Mucosa of descending colon (tissue), 3 donors: ENCODE results near the gene C10orf90. TPM values are rescaled to one million over a fixed set of nuclear protein-coding genes. Genes with fewer than 3 reads are reported as not detected.

Experiments
- ATAC-seq: fragments of 200-7000 bp; cut with Tn5 transposase; one replicate; pipeline ENCODE4 v1.9.1; 2020; ENCODE audit warnings: mild to moderate bottlenecking, moderate library complexity
- DNase-seq, 3 donors: peaks; one replicate each; pipeline ENCODE4 v3.0.0-alpha.2; 2020
- H3K36me3 ChIP-seq: fragments of 200-600 bp; one replicate; pipeline ENCODE4 v1.8.0; 2021; ENCODE audit warnings: low read depth, mild to moderate bottlenecking
- H3K4me1 ChIP-seq: fragments of 200-600 bp; one replicate; pipeline ENCODE4 v1.8.0; 2021; ENCODE audit warnings: low read depth, mild to moderate bottlenecking
- H3K4me3 ChIP-seq: fragments of 200-600 bp; one replicate; pipeline ENCODE4 v1.8.0; 2021; ENCODE audit warnings: mild to moderate bottlenecking
- H3K9me3 ChIP-seq: fragments of 200-600 bp; one replicate; pipeline ENCODE4 v1.8.0; 2021; ENCODE audit warnings: mild to moderate bottlenecking
- intact Hi-C, 2 donors: fragments of 100-400 bp; cut with DNase I in 1 of 2; cut with micrococcal nuclease in 1 of 2; formaldehyde crosslinking; loops; one replicate each; pipeline versions ENCODE4 v1.11.0 to v1.11.1; 2022; cut with DNase I, micrococcal nuclease
- total RNA-seq, 3 donors: library from RNA; stranded (reverse); fragmentation: NEBNext Ultra II Directional in 2 of 3; extraction: Animal tissue kit (Norgen Biotek cat#: 25700) in 2 of 3; gene quantifications; one replicate each; pipeline versions ENCODE4 v1.2.1 to v1.2.4, GENCODE V29; 2021 to 2023
- TF ChIP-seq, protein P1 (sequence below): fragments of 200-600 bp; IDR thresholded peaks from one replicate; pipeline ENCODE4 v1.8.0; 2022; ENCODE audit warnings: antibody characterized with exemption, mild to moderate bottlenecking
- donor health status: DM: no; HTN: no; CAD: no; lungs with moderate emphysema.
- donor health status: DM: no; HTN: no; CAD: no.
- donor health status: DM: no; HTN: yes; CAD: no.

The C10orf90 gene
- total RNA-seq, 3 donors from 2014 or later, result 1.1 TPM; not detected in 2

DNA sequence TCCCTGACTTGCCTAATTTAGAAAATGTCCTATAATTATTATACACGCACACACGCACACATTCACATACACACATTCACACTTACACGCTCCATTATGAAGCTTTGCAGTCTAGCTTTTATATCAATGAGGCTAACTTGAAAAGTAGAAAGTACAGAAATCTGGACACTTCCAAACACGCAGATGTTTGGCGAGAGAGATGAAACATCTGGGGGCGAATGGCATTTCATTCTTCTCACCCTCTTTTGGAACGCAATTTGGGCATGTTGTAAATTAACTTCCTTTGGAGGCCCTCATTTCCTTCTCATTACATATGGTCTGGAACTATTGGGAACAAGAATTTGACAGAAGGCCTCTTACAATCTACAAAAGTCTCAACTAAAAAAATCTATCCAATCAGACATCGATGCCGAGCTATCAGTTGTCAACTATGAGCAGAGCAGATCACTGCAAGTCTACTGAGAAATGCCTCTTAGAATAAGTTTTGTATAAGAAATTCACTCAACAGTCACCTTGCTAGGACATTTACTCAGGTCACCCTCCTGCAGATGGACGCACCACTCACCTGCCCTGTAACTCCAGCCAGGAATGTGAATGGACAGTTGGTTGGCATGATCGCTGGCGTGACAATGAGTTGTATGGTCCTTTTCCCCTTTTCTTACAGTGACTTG, 167.0 kb downstream of the C10orf90 start:
- ATAC-seq (no peak), DNase-seq (no peak)
- TF ChIP-seq, protein P1, sequence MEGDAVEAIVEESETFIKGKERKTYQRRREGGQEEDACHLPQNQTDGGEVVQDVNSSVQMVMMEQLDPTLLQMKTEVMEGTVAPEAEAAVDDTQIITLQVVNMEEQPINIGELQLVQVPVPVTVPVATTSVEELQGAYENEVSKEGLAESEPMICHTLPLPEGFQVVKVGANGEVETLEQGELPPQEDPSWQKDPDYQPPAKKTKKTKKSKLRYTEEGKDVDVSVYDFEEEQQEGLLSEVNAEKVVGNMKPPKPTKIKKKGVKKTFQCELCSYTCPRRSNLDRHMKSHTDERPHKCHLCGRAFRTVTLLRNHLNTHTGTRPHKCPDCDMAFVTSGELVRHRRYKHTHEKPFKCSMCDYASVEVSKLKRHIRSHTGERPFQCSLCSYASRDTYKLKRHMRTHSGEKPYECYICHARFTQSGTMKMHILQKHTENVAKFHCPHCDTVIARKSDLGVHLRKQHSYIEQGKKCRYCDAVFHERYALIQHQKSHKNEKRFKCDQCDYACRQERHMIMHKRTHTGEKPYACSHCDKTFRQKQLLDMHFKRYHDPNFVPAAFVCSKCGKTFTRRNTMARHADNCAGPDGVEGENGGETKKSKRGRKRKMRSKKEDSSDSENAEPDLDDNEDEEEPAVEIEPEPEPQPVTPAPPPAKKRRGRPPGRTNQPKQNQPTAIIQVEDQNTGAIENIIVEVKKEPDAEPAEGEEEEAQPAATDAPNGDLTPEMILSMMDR, result no peak
- Histone ChIP-seq H3K4me3 (no peak overlapping the region), H3K36me3 (no peaks in the 10 kb centered on the region), H3K9me3 (no peaks in the 10 kb centered on the region), H3K4me1 (no peaks in the 10 kb centered on the region)
- intact Hi-C loops, result loop anchor here in 1 of 2 donors (5.0 kb wide), 1 partner anchor 521 kb away; no protein-coding TSS in a partner anchor

DNA sequence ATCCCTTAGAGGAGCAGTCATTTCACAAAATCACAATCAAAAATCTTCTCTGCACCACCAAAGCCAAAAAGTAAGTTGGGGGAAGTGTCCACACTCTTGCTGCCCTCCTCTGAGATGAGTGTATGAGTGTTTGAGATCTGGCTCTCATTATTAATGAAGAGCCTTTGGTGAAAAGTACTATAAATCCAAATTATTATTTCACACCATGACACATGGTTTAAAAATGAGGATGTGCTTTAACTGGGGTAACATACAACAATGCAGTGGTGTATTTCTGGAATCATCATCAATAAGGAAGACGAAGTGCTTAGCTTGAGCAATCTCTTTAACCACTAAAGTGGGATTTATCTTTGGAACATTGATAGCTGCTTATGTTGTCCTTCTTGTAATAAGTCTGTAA, 168.1 kb downstream of the C10orf90 start:
- Histone ChIP-seq H3K36me3 (no peaks in the 10 kb centered on the region), H3K4me3 (no peak overlapping the region), H3K4me1 (no peaks in the 10 kb centered on the region), H3K9me3 (no peaks in the 10 kb centered on the region)
- intact Hi-C loops, result loop anchor here in 1 of 2 donors (5.0 kb wide), 1 partner anchor 520 kb away; no protein-coding TSS in a partner anchor
- DNase-seq (no peak), ATAC-seq (no peak)
- TF ChIP-seq, protein P1, result no peak

DNA sequence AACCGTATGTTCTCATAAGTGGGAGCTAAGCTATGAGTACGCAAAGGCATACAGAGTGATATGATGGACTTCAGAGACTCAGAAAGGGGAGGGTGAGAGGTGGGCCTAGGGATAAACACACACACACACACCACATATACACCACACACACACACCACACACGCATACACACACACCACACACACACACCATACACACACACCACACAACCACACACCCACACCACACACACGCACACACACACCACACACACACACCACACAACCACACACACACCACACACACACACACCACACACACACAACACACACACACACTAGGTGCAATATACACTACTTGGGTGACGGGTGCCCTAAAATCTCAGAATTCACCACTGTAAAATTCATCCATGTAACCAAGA, 168.7 kb downstream of the C10orf90 start:
- no peaks in the 10 kb centered on the region for H3K36me3 ChIP-seq
- TF ChIP-seq, protein P1, result no peak
- no peak overlapping the region for H3K4me3 ChIP-seq
- intact Hi-C loops, result loop anchor here in 1 of 2 donors (5.0 kb wide), 1 partner anchor 520 kb away; no protein-coding TSS in a partner anchor
- no peaks in the 10 kb centered on the region for H3K4me1 ChIP-seq
- DNase-seq, result no peak
- no peaks in the 10 kb centered on the region for H3K9me3 ChIP-seq
- no peak for ATAC-seq

DNA sequence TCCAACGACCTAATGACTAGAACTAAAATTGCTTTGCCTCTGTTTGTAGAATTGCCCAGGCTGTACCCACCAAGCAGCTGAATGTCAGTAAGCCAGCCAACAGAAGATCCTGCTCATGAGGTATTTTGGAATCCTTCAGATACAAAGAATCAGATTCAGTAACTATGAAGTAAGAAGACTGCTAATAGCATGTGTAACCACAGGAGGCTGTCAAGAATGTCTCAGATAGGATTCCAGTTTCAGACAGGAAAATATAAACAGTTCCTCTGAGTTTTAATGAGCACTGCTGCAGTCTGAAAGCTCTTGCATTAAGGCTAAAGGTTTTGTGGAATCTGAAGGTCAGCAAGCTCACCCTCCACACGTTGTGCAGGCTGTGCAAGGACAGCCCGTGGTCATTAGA, 169.6 kb downstream of the C10orf90 start:
- intact Hi-C loops, result loop anchor here in 1 of 2 donors (5.0 kb wide), 1 partner anchor 519 kb away; no protein-coding TSS in a partner anchor
- no peaks in the 10 kb centered on the region for H3K9me3 ChIP-seq
- ATAC-seq, result no peak

DNA sequence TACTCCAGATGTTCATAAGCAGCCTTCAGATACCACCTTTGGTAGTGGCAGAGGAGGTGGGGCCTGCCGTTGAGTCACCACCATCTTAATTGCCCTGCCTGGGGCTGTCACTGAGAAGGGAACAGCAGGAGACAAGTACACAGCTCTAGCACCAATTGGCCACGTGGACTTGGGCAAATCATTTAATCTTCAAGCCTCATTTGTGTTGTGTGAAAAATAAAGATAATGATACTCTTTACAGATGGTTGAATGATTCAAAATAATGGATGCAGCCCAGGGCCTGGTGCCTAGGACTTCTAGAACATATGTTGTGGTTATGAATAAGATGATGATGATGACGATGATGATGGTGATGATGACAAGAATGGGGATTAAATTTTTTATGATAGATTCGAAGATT, 170.3 kb downstream of the C10orf90 start:
- DNase-seq (no peak), ATAC-seq (no peak)
- no peaks in the 10 kb centered on the region for H3K4me1 ChIP-seq
- H3K9me3 ChIP-seq, result no peaks in the 10 kb centered on the region
- TF ChIP-seq, protein P1, result no peak
- no peak overlapping the region for H3K4me3 ChIP-seq
- intact Hi-C loops, result loop anchor here in 1 of 2 donors (5.0 kb wide), 1 partner anchor 518 kb away; no protein-coding TSS in a partner anchor
- H3K36me3 ChIP-seq, result no peaks in the 10 kb centered on the region

More for the DNA sequence above, 169.6 kb downstream of the C10orf90 start:
- TF ChIP-seq, protein P1, result no peak
- DNase-seq, result no peak
- Histone ChIP-seq H3K4me1 (no peaks in the 10 kb centered on the region), H3K36me3 (no peaks in the 10 kb centered on the region), H3K4me3 (no peak overlapping the region)
